HCT116 (cell line): ENCODE measurements around the gene SFXN5. TPM values are rescaled to one million over a fixed set of nuclear protein-coding genes. Genes with fewer than 3 reads are reported as not detected.

ENCODE experiments used
- ATAC-seq: fragments of 200-7000 bp; cut with Tn5 transposase; 2 replicates; pipeline ENCODE4 v1.9.1; 2020; ENCODE audit warnings: mild to moderate bottlenecking, moderate library complexity
- BruUV-seq: library from RNA; stranded (reverse); fragments of 400-500 nt; replicated peaks from 2 replicates; lab custom pipeline; 2021; lab: Mats Ljungman, UMichigan
- CTCF ChIA-PET: fragments of 300-600 bp; sonication (Branson Sonifier 250); formaldehyde crosslinking; loops from one replicate; lab custom pipeline; 2021; ENCODE audit warnings: antibody characterized with exemption; lab: Charles Lee
- POLR2A ChIA-PET: fragments of 300-600, 350-600 bp; sonication (Branson Sonifier 250); formaldehyde crosslinking; loops from one replicate; lab custom pipeline; 2021; ENCODE audit warnings: antibody characterized with exemption; lab: Charles Lee
- RAD21 ChIA-PET, 2 experiments: fragments of 300-600 bp; sonication (Branson Sonifier 250); formaldehyde crosslinking; loops; one replicate each; lab custom pipeline; 2023; ENCODE audit warnings: low total read pairs in 2 of 2; ENCODE audit not compliant: uncharacterized antibody in 2 of 2, unreplicated experiment in 2 of 2, low non-redundant PET in 1 of 2; lab: Charles Lee
- DNase-seq: peaks from one replicate; pipeline ENCODE4 v3.0.0-alpha.2; 2010; ENCODE audit warnings: low read depth, low spot score
- H2AFZ ChIP-seq: fragments of 200-600 bp; shearing (Covaris generic), sonication (generic); 2 replicates; pipeline ENCODE4 v1.6.1; 2017; ENCODE audit warnings: low read depth, mixed run types, mixed read lengths, antibody characterized with exemption, low read length; ENCODE audit not compliant: poor library complexity, severe bottlenecking
- H3K27ac ChIP-seq: 2 replicates; pipeline ENCODE4 v1.5.1; 2012; ENCODE audit warnings: low read depth, low read length
- H3K27me3 ChIP-seq: fragments of 200-600 bp; sonication (generic); 2 replicates; pipeline ENCODE4 v1.6.1; 2016; ENCODE audit warnings: mixed run types, low read length, mixed read lengths; ENCODE audit not compliant: insufficient read depth
- H3K36me3 ChIP-seq, 2 experiments: fragments of 200-500 bp in 1 of 2; fragments of 200-600 bp in 1 of 2; sonication (Bioruptor generic) in 1 of 2; sonication (generic) in 1 of 2; 2 replicates each; pipeline versions ENCODE4 v1.5.1 to v1.6.1; 2014 to 2016; ENCODE audit warnings: low read length in 2 of 2, inconsistent platforms in 1 of 2, mixed read lengths in 1 of 2, mixed run types in 1 of 2; ENCODE audit not compliant: insufficient read depth in 2 of 2, control insufficient read depth in 1 of 2
- H3K4me1 ChIP-seq, 2 experiments: fragments of 200-600 bp in 1 of 2; sonication (generic) in 1 of 2; 2 replicates each; pipeline versions ENCODE4 v1.5.1 to v1.6.1; 2012 to 2017; ENCODE audit warnings: low read length in 2 of 2, inconsistent platforms in 1 of 2, mild to moderate bottlenecking in 1 of 2, mixed read lengths in 1 of 2, mixed run types in 1 of 2, moderate library complexity in 1 of 2; ENCODE audit not compliant: insufficient read depth in 2 of 2, control insufficient read depth in 1 of 2
- H3K4me2 ChIP-seq: fragments of 200-600 bp; sonication (generic); 2 replicates; pipeline ENCODE4 v1.6.1; 2017; ENCODE audit warnings: mixed run types, low read length, mixed read lengths
- H3K4me3 ChIP-seq, 2 experiments: fragments of 200-600 bp in 1 of 2; sonication (generic) in 1 of 2; replicated peaks in 1 of 2; 2 replicates each; pipeline ENCODE4 v1.5.1; 2011 to 2016; ENCODE audit warnings: low read length in 2 of 2, control low read depth in 1 of 2, low read depth in 1 of 2, mild to moderate bottlenecking in 1 of 2, mixed read lengths in 1 of 2, mixed run types in 1 of 2
- H3K79me2 ChIP-seq: fragments of 200-600 bp; sonication (generic); 2 replicates; pipeline ENCODE4 v1.6.1; 2017; ENCODE audit warnings: mild to moderate bottlenecking, mixed run types, low read length, moderate library complexity, mixed read lengths; ENCODE audit not compliant: insufficient read depth
- H3K9ac ChIP-seq: fragments of 200-600 bp; sonication (generic); 2 replicates; pipeline ENCODE4 v1.6.1; 2016; ENCODE audit warnings: low read length, mixed read lengths
- H3K9me2 ChIP-seq: fragments of 200-600 bp; sonication (generic), shearing (Covaris generic); 2 replicates; pipeline ENCODE4 v1.6.1; 2017; ENCODE audit warnings: mixed run types, mild to moderate bottlenecking, moderate library complexity; ENCODE audit not compliant: insufficient read depth
- H3K9me3 ChIP-seq, 2 experiments: fragments of 200-500 bp in 1 of 2; fragments of 200-600 bp in 1 of 2; sonication (Bioruptor generic) in 1 of 2; sonication (generic) in 1 of 2; 2 replicates each; pipeline ENCODE4 v1.6.1; 2014 to 2017; ENCODE audit warnings: low read length in 2 of 2, mixed read lengths in 2 of 2, inconsistent platforms in 1 of 2, low read depth in 1 of 2, mild to moderate bottlenecking in 1 of 2, mixed run types in 1 of 2, moderate library complexity in 1 of 2; ENCODE audit not compliant: control insufficient read depth in 1 of 2, insufficient read depth in 1 of 2
- H4K20me1 ChIP-seq: fragments of 200-600 bp; sonication (generic), shearing (Covaris generic); 2 replicates; pipeline ENCODE4 v1.6.1; 2017; ENCODE audit warnings: mixed run types, mild to moderate bottlenecking, moderate library complexity; ENCODE audit not compliant: insufficient read depth
- ATF3 ChIP-seq: IDR thresholded peaks from 2 replicates; pipeline ENCODE4 v1.6.1; 2012
- CBX3 ChIP-seq: IDR thresholded peaks from 2 replicates; pipeline ENCODE4 v1.6.1; 2012; ENCODE audit warnings: low read depth
- CTCF ChIP-seq, 3 experiments: fragments of 200-600 bp in 1 of 3; sonication (generic) in 1 of 3; IDR thresholded peaks in 2 of 3; conservative IDR thresholded peaks in 1 of 3; 2 replicates each; pipeline ENCODE4 v1.5.1; 2012 to 2017; ENCODE audit warnings: low read depth in 2 of 3, low read length in 2 of 3, antibody characterized with exemption in 1 of 3, borderline replicate concordance in 1 of 3, control low read depth in 1 of 3, mild to moderate bottlenecking in 1 of 3, mixed read lengths in 1 of 3, mixed run types in 1 of 3, moderate library complexity in 1 of 3; ENCODE audit not compliant: insufficient read depth in 1 of 3
- EGR1 ChIP-seq: IDR thresholded peaks from 2 replicates; pipeline ENCODE4 v1.6.1; 2012; ENCODE audit warnings: low read depth
- EZH2 ChIP-seq: fragments of 200-600 bp; sonication (generic); IDR thresholded peaks from 2 replicates; pipeline ENCODE4 v1.6.1; 2017; ENCODE audit warnings: antibody characterized with exemption, mixed run types
- EZH2phosphoT487 ChIP-seq: fragments of 200-600 bp; IDR thresholded peaks from 2 replicates; pipeline ENCODE4 v1.6.1; 2018; ENCODE audit warnings: antibody characterized with exemption, borderline replicate concordance
- FOSL1 ChIP-seq: IDR thresholded peaks from 2 replicates; pipeline ENCODE4 v1.6.1; 2012; ENCODE audit warnings: low read depth
- JUND ChIP-seq: IDR thresholded peaks from 2 replicates; pipeline ENCODE4 v1.6.1; 2012
- POLR2A ChIP-seq: IDR thresholded peaks from 2 replicates; pipeline ENCODE4 v1.7.0; 2011; ENCODE audit warnings: borderline replicate concordance; ENCODE audit not compliant: insufficient read depth, insufficient read length; ENCODE audit errors: extremely low read depth
- RAD21 ChIP-seq: IDR thresholded peaks from 2 replicates; pipeline ENCODE4 v1.6.1; 2012; ENCODE audit warnings: low read depth, mild to moderate bottlenecking
- SIN3A ChIP-seq: IDR thresholded peaks from 2 replicates; pipeline ENCODE4 v1.6.1; 2012; ENCODE audit warnings: low read depth
- SP1 ChIP-seq: IDR thresholded peaks from 2 replicates; pipeline ENCODE4 v1.6.1; 2012; ENCODE audit warnings: low read depth
- SRF ChIP-seq: IDR thresholded peaks from 2 replicates; pipeline ENCODE4 v1.6.1; 2012; ENCODE audit warnings: low read depth
- TCF7L2 ChIP-seq: IDR thresholded peaks from 2 replicates; pipeline ENCODE4 v1.7.0; 2011; ENCODE audit warnings: borderline replicate concordance, inconsistent platforms; ENCODE audit not compliant: insufficient read depth, insufficient read length; ENCODE audit errors: extremely low read depth
- YY1 ChIP-seq: IDR thresholded peaks from 2 replicates; pipeline ENCODE4 v1.6.1; 2011; ENCODE audit warnings: low read length, low read depth, moderate library complexity, mild to moderate bottlenecking; ENCODE audit not compliant: insufficient replicate concordance; ENCODE audit errors: extremely low read depth
- ZFX ChIP-seq: fragments of 450-650 bp; IDR thresholded peaks from 2 replicates; pipeline ENCODE4 v1.6.1; 2017
- ZNF274 ChIP-seq: fragments of 200-500 bp; sonication (Bioruptor generic); IDR thresholded peaks from 2 replicates; pipeline ENCODE4 v1.6.1; 2014; ENCODE audit warnings: mild to moderate bottlenecking, low read depth, low read length, inconsistent platforms
- intact Hi-C: fragments of 100-400 bp; cut with micrococcal nuclease; formaldehyde crosslinking; loops from 2 replicates; pipeline ENCODE4 v1.10.0; 2022
- total RNA-seq: library from RNA; stranded (reverse); gene quantifications from one replicate; pipeline ENCODE4 v1.2.1, GENCODE V29; 2021; ENCODE audit not compliant: unreplicated experiment
- TF ChIP-seq, protein P1 (sequence below): IDR thresholded peaks from 2 replicates; pipeline ENCODE4 v1.6.1; 2012; ENCODE audit warnings: low read depth
- TF ChIP-seq, protein P2 (sequence below): IDR thresholded peaks from 2 replicates; pipeline ENCODE4 v1.6.1; 2012
- TF ChIP-seq, protein P3 (sequence below): IDR thresholded peaks from 2 replicates; pipeline ENCODE4 v1.6.1; 2011; ENCODE audit warnings: mild to moderate bottlenecking, low read length, moderate library complexity; ENCODE audit not compliant: insufficient replicate concordance; ENCODE audit errors: extremely low read depth

Gene SFXN5
- total RNA-seq, 1 experiment from 2014 or later = 10.0 TPM

DNA sequence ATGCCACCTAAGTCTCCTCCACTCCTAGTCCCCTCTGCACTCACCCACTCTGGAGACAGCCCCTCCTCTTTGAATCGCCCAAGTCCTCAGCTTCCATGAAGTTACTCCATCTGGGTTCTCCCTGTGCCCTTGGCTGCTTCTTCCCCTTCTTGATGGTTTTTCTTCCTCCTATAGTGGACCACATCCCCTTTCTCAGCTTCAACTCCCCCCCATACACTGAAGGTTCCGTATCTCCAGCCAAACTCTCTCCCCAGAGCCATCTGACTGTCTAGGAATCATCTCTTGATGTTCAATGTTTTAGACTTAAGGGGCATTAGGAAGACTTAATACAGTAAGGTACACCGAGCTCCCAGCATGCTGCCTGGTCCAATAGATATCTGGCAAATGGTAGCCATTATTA, 114.6 kb downstream of the SFXN5 start:
- H2AFZ ChIP-seq = no peak overlapping the region

More for the DNA sequence above, 114.6 kb downstream of the SFXN5 start:
- Histone ChIP-seq H3K79me2 (no peaks in the 10 kb centered on the region), H3K4me2 (no peak overlapping the region), H4K20me1 (no peaks in the 10 kb centered on the region), H3K27ac (no peak overlapping the region), H3K4me3 (no peak overlapping the region), H3K4me1 (no peaks in the 10 kb centered on the region), H3K36me3 (no peaks in the 10 kb centered on the region), H3K9me3 (no peaks in the 10 kb centered on the region), H3K9ac (no peak overlapping the region), H3K9me2 (no peaks in the 10 kb centered on the region), H3K27me3 (no peaks in the 10 kb centered on the region)
- ChIA-PET POLR2A (no interaction called here), RAD21 (no interaction called here), CTCF (no interaction called here)
- ATAC-seq (no peak), DNase-seq (no peak)
- intact Hi-C loops = no loop called here
- TF ChIP-seq EZH2 (no peak), POLR2A (no peak), FOSL1 (no peak), ZFX (no peak), SIN3A (no peak), SP1 (no peak), CBX3 (no peak), ATF3 (no peak), CTCF (IDR thresholded peaks at IDR 0.05 in 2 of 3, conservative IDR thresholded peaks at IDR 0.05 in 1 of 3; ENCODE audit: borderline replicate concordance in 1 of 3, insufficient read depth in 1 of 3, low read depth in 2 of 3, low read length in 2 of 3) (no peak), TCF7L2 (no peak), RAD21 (no peak), YY1 (no peak), SRF (no peak), JUND (no peak), EGR1 (no peak), ZNF274 (no peak), EZH2phosphoT487 (no peak)
- TF ChIP-seq, protein P1, sequence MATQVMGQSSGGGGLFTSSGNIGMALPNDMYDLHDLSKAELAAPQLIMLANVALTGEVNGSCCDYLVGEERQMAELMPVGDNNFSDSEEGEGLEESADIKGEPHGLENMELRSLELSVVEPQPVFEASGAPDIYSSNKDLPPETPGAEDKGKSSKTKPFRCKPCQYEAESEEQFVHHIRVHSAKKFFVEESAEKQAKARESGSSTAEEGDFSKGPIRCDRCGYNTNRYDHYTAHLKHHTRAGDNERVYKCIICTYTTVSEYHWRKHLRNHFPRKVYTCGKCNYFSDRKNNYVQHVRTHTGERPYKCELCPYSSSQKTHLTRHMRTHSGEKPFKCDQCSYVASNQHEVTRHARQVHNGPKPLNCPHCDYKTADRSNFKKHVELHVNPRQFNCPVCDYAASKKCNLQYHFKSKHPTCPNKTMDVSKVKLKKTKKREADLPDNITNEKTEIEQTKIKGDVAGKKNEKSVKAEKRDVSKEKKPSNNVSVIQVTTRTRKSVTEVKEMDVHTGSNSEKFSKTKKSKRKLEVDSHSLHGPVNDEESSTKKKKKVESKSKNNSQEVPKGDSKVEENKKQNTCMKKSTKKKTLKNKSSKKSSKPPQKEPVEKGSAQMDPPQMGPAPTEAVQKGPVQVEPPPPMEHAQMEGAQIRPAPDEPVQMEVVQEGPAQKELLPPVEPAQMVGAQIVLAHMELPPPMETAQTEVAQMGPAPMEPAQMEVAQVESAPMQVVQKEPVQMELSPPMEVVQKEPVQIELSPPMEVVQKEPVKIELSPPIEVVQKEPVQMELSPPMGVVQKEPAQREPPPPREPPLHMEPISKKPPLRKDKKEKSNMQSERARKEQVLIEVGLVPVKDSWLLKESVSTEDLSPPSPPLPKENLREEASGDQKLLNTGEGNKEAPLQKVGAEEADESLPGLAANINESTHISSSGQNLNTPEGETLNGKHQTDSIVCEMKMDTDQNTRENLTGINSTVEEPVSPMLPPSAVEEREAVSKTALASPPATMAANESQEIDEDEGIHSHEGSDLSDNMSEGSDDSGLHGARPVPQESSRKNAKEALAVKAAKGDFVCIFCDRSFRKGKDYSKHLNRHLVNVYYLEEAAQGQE = no peak
- TF ChIP-seq, protein P2, sequence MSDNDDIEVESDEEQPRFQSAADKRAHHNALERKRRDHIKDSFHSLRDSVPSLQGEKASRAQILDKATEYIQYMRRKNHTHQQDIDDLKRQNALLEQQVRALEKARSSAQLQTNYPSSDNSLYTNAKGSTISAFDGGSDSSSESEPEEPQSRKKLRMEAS = no peak
- TF ChIP-seq, protein P3, sequence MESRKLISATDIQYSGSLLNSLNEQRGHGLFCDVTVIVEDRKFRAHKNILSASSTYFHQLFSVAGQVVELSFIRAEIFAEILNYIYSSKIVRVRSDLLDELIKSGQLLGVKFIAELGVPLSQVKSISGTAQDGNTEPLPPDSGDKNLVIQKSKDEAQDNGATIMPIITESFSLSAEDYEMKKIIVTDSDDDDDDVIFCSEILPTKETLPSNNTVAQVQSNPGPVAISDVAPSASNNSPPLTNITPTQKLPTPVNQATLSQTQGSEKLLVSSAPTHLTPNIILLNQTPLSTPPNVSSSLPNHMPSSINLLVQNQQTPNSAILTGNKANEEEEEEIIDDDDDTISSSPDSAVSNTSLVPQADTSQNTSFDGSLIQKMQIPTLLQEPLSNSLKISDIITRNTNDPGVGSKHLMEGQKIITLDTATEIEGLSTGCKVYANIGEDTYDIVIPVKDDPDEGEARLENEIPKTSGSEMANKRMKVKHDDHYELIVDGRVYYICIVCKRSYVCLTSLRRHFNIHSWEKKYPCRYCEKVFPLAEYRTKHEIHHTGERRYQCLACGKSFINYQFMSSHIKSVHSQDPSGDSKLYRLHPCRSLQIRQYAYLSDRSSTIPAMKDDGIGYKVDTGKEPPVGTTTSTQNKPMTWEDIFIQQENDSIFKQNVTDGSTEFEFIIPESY = no peak
- BruUV-seq = no TSS peak
